Measurements from ENCODE around the gene HSPA14. TPM values are rescaled to one million over a fixed set of nuclear protein-coding genes. Genes with fewer than 3 reads are reported as not detected.

HSPA14 gene
- total RNA-seq, 1 experiment from 2014 or later = 19.9 TPM

DNA sequence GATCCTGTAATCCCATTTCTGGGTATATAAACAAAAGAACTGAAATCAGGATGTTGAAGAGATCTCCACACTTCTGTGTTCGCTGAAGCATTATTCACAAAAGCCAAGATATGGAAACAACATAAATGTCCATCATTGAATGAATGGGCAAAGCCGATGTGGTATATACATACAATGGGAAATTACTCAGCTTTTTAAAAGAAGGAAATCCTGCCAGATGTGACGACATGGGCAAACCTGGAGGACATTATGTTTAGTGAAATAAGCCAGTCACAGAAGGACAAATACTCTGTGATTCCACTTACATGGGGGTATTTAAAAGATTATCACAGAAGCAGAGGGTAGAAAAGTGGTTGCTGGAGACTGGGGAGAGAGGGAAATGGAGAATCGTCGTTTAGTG is 39.5 kb upstream of the HSPA14 start:
- no peak overlapping the region for H2AFZ ChIP-seq (ENCODE audit: low read depth, low read length, poor library complexity, severe bottlenecking)
- H3K4me3 ChIP-seq (replicated peaks in 1 of 2; ENCODE audit: low read depth in 1 of 2, low read length in 2 of 2) = no peak overlapping the region
- H3K4me2 ChIP-seq (ENCODE audit: low read length) = no peak overlapping the region
- POLR2A ChIA-PET = no interaction called here
- H3K27ac ChIP-seq (ENCODE audit: low read depth, low read length) = no peak overlapping the region
- no peaks in the 10 kb centered on the region for H3K79me2 ChIP-seq (ENCODE audit: insufficient read depth, low read length)
- H3K9ac ChIP-seq (ENCODE audit: low read length) = no peak overlapping the region
- no peaks in the 10 kb centered on the region for H3K36me3 ChIP-seq (ENCODE audit: control insufficient read depth in 1 of 2, insufficient read depth in 2 of 2, low read length in 2 of 2)
- no peaks in the 10 kb centered on the region for H3K4me1 ChIP-seq (ENCODE audit: control insufficient read depth in 1 of 2, insufficient read depth in 2 of 2, low read length in 2 of 2)
- TF ChIP-seq EGR1 (IDR thresholded peaks at IDR 0.05; ENCODE audit: low read depth) (no peak), EZH2phosphoT487 (IDR thresholded peaks at IDR 0.05; ENCODE audit: borderline replicate concordance) (no peak), RAD21 (IDR thresholded peaks at IDR 0.05; ENCODE audit: low read depth) (no peak), POLR2AphosphoS5 (IDR thresholded peaks at IDR 0.05; ENCODE audit: low read depth, low read length) (no peak)
- TF ChIP-seq, protein P1, sequence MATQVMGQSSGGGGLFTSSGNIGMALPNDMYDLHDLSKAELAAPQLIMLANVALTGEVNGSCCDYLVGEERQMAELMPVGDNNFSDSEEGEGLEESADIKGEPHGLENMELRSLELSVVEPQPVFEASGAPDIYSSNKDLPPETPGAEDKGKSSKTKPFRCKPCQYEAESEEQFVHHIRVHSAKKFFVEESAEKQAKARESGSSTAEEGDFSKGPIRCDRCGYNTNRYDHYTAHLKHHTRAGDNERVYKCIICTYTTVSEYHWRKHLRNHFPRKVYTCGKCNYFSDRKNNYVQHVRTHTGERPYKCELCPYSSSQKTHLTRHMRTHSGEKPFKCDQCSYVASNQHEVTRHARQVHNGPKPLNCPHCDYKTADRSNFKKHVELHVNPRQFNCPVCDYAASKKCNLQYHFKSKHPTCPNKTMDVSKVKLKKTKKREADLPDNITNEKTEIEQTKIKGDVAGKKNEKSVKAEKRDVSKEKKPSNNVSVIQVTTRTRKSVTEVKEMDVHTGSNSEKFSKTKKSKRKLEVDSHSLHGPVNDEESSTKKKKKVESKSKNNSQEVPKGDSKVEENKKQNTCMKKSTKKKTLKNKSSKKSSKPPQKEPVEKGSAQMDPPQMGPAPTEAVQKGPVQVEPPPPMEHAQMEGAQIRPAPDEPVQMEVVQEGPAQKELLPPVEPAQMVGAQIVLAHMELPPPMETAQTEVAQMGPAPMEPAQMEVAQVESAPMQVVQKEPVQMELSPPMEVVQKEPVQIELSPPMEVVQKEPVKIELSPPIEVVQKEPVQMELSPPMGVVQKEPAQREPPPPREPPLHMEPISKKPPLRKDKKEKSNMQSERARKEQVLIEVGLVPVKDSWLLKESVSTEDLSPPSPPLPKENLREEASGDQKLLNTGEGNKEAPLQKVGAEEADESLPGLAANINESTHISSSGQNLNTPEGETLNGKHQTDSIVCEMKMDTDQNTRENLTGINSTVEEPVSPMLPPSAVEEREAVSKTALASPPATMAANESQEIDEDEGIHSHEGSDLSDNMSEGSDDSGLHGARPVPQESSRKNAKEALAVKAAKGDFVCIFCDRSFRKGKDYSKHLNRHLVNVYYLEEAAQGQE (IDR thresholded peaks at IDR 0.05; ENCODE audit: low read depth) = no peak
- H3K9me2 ChIP-seq (ENCODE audit: insufficient read depth) = no peaks in the 10 kb centered on the region
- ATAC-seq (no peak), DNase-seq (ENCODE audit: low read depth, low spot score) (no peak)
- RAD21 ChIA-PET (ENCODE audit: low non-redundant PET in 1 of 2, low total read pairs in 2 of 2, uncharacterized antibody in 2 of 2, unreplicated experiment in 2 of 2) = no interaction called here
- intact Hi-C loops (cut with micrococcal nuclease) = no loop called here
- BruUV-seq (replicated peaks) = no TSS peak
- H3K9me3 ChIP-seq (ENCODE audit: control insufficient read depth in 1 of 2, insufficient read depth in 1 of 2, low read depth in 1 of 2, low read length in 2 of 2) = no peaks in the 10 kb centered on the region
- H4K20me1 ChIP-seq (ENCODE audit: insufficient read depth) = no peaks in the 10 kb centered on the region
- CTCF ChIA-PET = no interaction called here
- H3K27me3 ChIP-seq (ENCODE audit: insufficient read depth, low read length) = no peaks in the 10 kb centered on the region

DNA sequence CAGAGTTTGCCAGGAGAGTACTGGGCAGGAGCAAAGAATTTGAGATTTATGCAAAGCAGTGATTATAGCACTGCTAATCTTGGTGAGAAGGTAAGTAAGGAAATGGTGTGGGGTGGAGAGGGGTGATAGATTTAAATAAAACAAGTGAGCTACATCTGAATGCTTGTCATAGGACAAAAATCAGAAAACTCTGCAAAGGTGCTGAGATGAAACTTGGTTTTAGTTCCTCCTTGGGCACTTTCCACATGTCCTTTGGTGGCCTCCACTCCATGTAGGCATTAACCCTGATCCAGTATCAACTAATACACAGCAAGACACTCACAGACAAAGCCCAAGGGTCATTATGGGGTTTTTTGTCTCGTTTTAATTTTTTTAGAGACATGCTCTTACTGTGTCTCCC is 37.7 kb upstream of the HSPA14 start:
- no peaks in the 10 kb centered on the region for H3K79me2 ChIP-seq (ENCODE audit: insufficient read depth, low read length)
- ATAC-seq (no peak), DNase-seq (ENCODE audit: low read depth, low spot score) (no peak)
- no peaks in the 10 kb centered on the region for H3K36me3 ChIP-seq (ENCODE audit: control insufficient read depth in 1 of 2, insufficient read depth in 2 of 2, low read length in 2 of 2)
- H2AFZ ChIP-seq (ENCODE audit: low read depth, low read length, poor library complexity, severe bottlenecking) = no peak overlapping the region
- no peak overlapping the region for H3K9ac ChIP-seq (ENCODE audit: low read length)
- ChIA-PET RAD21 (ENCODE audit: low non-redundant PET in 1 of 2, low total read pairs in 2 of 2, uncharacterized antibody in 2 of 2, unreplicated experiment in 2 of 2) (no interaction called here), POLR2A (no interaction called here), CTCF (no interaction called here)
- H3K4me3 ChIP-seq (replicated peaks in 1 of 2; ENCODE audit: low read depth in 1 of 2, low read length in 2 of 2) = no peak overlapping the region
- no peak overlapping the region for H3K4me2 ChIP-seq (ENCODE audit: low read length)
- BruUV-seq (replicated peaks) = no TSS peak
- no peaks in the 10 kb centered on the region for H3K4me1 ChIP-seq (ENCODE audit: control insufficient read depth in 1 of 2, insufficient read depth in 2 of 2, low read length in 2 of 2)
- TF ChIP-seq POLR2A (IDR thresholded peaks at IDR 0.05; ENCODE audit: borderline replicate concordance, extremely low read depth, insufficient read depth, insufficient read length) (no peak), ELF1 (IDR thresholded peaks at IDR 0.05; ENCODE audit: borderline replicate concordance, low read depth) (no peak), ZNF274 (IDR thresholded peaks at IDR 0.05; ENCODE audit: low read depth, low read length) (no peak), EGR1 (IDR thresholded peaks at IDR 0.05; ENCODE audit: low read depth) (no peak), EZH2phosphoT487 (IDR thresholded peaks at IDR 0.05; ENCODE audit: borderline replicate concordance) (no peak), YY1 (IDR thresholded peaks at IDR 0.05; ENCODE audit: extremely low read depth, insufficient replicate concordance, low read depth, low read length) (no peak), RAD21 (IDR thresholded peaks at IDR 0.05; ENCODE audit: low read depth) (no peak), FOSL1 (IDR thresholded peaks at IDR 0.05; ENCODE audit: low read depth) (no peak), SP1 (IDR thresholded peaks at IDR 0.05; ENCODE audit: low read depth) (no peak)
- TF ChIP-seq, protein P2, sequence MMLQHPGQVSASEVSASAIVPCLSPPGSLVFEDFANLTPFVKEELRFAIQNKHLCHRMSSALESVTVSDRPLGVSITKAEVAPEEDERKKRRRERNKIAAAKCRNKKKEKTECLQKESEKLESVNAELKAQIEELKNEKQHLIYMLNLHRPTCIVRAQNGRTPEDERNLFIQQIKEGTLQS (IDR thresholded peaks at IDR 0.05) = no peak
- TF ChIP-seq, protein P1 (IDR thresholded peaks at IDR 0.05; ENCODE audit: low read depth) = no peak
- no peak overlapping the region for H3K27ac ChIP-seq (ENCODE audit: low read depth, low read length)
- no peaks in the 10 kb centered on the region for H3K9me2 ChIP-seq (ENCODE audit: insufficient read depth)
- no peaks in the 10 kb centered on the region for H3K27me3 ChIP-seq (ENCODE audit: insufficient read depth, low read length)
- no peaks in the 10 kb centered on the region for H3K9me3 ChIP-seq (ENCODE audit: control insufficient read depth in 1 of 2, insufficient read depth in 1 of 2, low read depth in 1 of 2, low read length in 2 of 2)
- H4K20me1 ChIP-seq (ENCODE audit: insufficient read depth) = no peaks in the 10 kb centered on the region
- intact Hi-C loops (cut with micrococcal nuclease) = no loop called here

Data from HCT116 (cell line).